Measurements from ENCODE around the gene NCOA1. TPM values are rescaled to one million over a fixed set of nuclear protein-coding genes. Genes with fewer than 3 reads are reported as not detected.

The NCOA1 gene
- total RNA-seq, 4 donors from 2014 or later, result 42.3 to 66.9 (median 47.4) TPM

DNA sequence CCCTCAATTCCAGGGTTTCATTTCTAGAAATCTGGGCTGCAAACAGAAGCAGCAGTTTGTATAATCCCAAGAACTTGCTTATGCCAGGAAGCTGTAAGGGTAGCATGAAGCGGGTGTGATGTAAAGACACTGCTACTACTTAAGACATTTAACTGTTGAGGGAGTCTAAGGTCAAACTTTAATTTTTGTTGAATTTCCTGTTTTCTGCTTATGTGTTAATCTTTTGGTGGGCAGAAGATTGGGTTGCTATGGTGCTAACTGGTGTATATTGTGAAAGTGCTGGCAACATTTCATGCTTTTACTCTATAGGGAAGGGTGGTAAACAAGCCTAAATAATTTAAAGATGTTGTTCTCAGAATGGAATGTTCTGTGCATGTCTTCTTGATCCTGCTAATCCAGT is 2.7 kb downstream of the NCOA1 start:
- peaks cover 0 to 78% (median 0%) of the 10 kb centered on the region in 3 donors for H3K4me1 ChIP-seq

DNA sequence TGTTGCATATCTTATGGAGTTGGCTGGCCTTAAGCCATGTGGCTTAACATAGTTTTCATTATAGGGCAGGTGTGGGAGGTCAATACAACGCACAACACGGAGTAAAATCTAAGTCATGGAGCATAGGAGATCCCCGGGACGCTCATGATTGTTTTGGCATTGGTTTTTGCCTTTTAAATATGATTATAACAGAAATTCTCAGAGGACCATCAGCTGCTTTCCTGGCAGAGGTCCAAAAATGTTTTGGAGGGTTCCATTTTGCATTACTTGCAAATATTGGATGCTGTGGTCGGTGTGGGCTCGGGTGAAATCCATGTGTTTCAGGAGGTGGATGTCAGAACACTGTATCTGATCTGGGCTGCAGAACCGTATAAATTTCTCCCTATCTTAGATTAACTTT is 3.4 kb downstream of the NCOA1 start:
- no peaks in the 10 kb centered on the region for H3K36me3 ChIP-seq
- peaks cover 0 to 82% (median 0%) of the 10 kb centered on the region in 3 donors for H3K4me1 ChIP-seq
- ATAC-seq, result no peak
- TF ChIP-seq EP300 (IDR thresholded peaks at IDR 0.05) (no peak), POLR2A (IDR thresholded peaks at IDR 0.05) (no peak), POLR2AphosphoS5 (IDR thresholded peaks at IDR 0.05) (no peak)
- TF ChIP-seq, protein P1, sequence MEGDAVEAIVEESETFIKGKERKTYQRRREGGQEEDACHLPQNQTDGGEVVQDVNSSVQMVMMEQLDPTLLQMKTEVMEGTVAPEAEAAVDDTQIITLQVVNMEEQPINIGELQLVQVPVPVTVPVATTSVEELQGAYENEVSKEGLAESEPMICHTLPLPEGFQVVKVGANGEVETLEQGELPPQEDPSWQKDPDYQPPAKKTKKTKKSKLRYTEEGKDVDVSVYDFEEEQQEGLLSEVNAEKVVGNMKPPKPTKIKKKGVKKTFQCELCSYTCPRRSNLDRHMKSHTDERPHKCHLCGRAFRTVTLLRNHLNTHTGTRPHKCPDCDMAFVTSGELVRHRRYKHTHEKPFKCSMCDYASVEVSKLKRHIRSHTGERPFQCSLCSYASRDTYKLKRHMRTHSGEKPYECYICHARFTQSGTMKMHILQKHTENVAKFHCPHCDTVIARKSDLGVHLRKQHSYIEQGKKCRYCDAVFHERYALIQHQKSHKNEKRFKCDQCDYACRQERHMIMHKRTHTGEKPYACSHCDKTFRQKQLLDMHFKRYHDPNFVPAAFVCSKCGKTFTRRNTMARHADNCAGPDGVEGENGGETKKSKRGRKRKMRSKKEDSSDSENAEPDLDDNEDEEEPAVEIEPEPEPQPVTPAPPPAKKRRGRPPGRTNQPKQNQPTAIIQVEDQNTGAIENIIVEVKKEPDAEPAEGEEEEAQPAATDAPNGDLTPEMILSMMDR (IDR thresholded peaks at IDR 0.05), result no peak
- no peak overlapping the region for H3K27ac ChIP-seq
- no peaks in the 10 kb centered on the region for H3K27me3 ChIP-seq
- H3K4me3 ChIP-seq, result no peak overlapping the region
- no peaks in the 10 kb centered on the region for H3K9me3 ChIP-seq
- 69 to 71% methylated on average over 7 of the region's 7 CpGs for WGBS, 2 donors (ENCODE audit: low coverage in 1 of 2)

More for the DNA sequence above, 2.7 kb downstream of the NCOA1 start:
- 13 to 60% methylated on average over 1 of the region's 1 CpG for WGBS, 2 donors (ENCODE audit: low coverage in 1 of 2)
- no peak for TF ChIP-seq POLR2A (IDR thresholded peaks at IDR 0.05)
- TF ChIP-seq EP300 (IDR thresholded peaks at IDR 0.05), result no peak
- TF ChIP-seq, protein P1 (IDR thresholded peaks at IDR 0.05), result no peak
- TF ChIP-seq POLR2AphosphoS5 (IDR thresholded peaks at IDR 0.05), result no peak
- no peak for ATAC-seq
- H3K4me3 ChIP-seq, result peak overlapping the region in 1 of 2 donors; percentile 96
- H3K36me3 ChIP-seq, result no peaks in the 10 kb centered on the region
- H3K27ac ChIP-seq, result peak overlapping the region in 2 of 4 donors; percentile 93
- no peaks in the 10 kb centered on the region for H3K9me3 ChIP-seq
- H3K27me3 ChIP-seq, result no peaks in the 10 kb centered on the region

DNA sequence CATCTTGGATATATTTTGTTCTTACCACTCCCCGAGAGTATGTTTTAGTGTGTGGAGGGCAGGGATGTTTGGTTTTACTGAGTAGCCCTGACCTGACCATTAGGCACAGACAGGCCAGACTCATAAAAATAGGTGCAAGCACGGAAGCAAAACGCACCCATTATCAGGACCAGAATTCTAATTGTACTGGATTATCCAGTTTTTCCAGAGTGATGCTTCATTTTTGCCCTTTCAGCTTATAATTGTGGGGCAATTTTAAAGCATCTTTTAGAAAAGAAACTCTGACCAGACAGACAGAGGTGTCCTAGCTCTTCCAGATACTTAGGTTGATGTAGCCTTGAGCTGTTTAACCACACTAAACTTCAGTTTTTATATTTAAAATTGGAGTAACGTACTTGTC is 4.4 kb downstream of the NCOA1 start:
- Histone ChIP-seq H3K4me3 (no peak overlapping the region), H3K4me1 (peaks cover 0 to 80% (median 0%) of the 10 kb centered on the region in 3 donors), H3K27ac (no peak overlapping the region), H3K9me3 (no peaks in the 10 kb centered on the region), H3K27me3 (no peaks in the 10 kb centered on the region), H3K36me3 (no peaks in the 10 kb centered on the region)
- no peak for TF ChIP-seq POLR2AphosphoS5 (IDR thresholded peaks at IDR 0.05)
- TF ChIP-seq, protein P1 (IDR thresholded peaks at IDR 0.05), result no peak
- TF ChIP-seq EP300 (IDR thresholded peaks at IDR 0.05), result no peak
- no peak for TF ChIP-seq POLR2A (IDR thresholded peaks at IDR 0.05)
- ATAC-seq, result no peak
- WGBS, 2 donors (ENCODE audit: low coverage in 1 of 2), result 82 to 93% methylated on average over 3 to 4 of the region's 4 CpGs

DNA sequence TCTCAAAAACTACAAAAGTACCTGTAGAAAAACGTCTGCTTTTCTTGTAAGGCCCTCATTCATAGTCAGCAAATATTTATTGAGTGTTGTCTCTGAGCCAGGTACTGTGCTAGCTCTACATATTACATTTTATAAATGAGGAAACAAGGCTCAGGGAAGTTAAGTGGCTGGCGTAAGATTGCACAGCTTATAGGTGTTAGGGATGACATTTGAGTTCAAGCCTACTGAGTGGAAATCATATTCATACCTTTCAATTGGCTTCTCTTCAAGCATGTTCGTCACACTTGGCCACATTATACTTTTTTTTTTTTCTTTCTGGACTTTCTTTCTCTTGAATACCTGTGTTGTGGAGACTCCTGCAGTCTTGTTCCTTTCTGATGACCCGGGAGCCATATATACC is 5.9 kb downstream of the NCOA1 start:
- H3K36me3 ChIP-seq, result no peaks in the 10 kb centered on the region
- TF ChIP-seq POLR2AphosphoS5 (IDR thresholded peaks at IDR 0.05) (no peak), POLR2A (IDR thresholded peaks at IDR 0.05) (no peak)
- peaks cover 0 to 93% (median 0%) of the 10 kb centered on the region in 3 donors for H3K4me1 ChIP-seq
- no peak overlapping the region for H3K27ac ChIP-seq
- H3K9me3 ChIP-seq, result no peaks in the 10 kb centered on the region
- 76 to 80% methylated on average over 3 to 4 of the region's 4 CpGs for WGBS, 2 donors (ENCODE audit: low coverage in 1 of 2)
- no peak overlapping the region for H3K4me3 ChIP-seq
- H3K27me3 ChIP-seq, result no peaks in the 10 kb centered on the region
- ATAC-seq, result no peak

DNA sequence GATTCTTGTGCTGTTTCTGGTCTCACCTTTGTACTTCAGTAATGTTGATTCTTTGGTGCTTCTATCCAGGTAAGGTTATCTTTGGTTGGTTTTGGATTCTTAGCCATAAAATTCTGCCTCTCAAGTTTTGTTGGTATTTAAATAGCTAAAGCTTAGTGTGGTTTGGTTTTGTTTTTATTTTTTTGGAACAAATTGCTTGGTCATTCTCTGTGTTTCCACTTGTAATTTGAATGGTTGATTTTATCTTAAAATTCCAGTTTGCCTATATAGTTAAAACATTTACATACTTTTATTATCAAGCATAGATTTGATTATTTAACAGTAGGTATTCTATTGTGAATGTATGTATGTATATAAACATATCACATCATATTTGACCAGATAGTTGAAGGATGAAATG is 6.6 kb downstream of the NCOA1 start:
- no peaks in the 10 kb centered on the region for H3K9me3 ChIP-seq
- ATAC-seq, result no peak
- no peak overlapping the region for H3K4me3 ChIP-seq
- no peak overlapping the region for H3K27ac ChIP-seq
- H3K27me3 ChIP-seq, result no peaks in the 10 kb centered on the region
- peaks cover 0 to 97% (median 0%) of the 10 kb centered on the region in 3 donors for H3K4me1 ChIP-seq
- TF ChIP-seq POLR2AphosphoS5 (IDR thresholded peaks at IDR 0.05), result no peak
- TF ChIP-seq POLR2A (IDR thresholded peaks at IDR 0.05), result no peak
- no peak for TF ChIP-seq EP300 (IDR thresholded peaks at IDR 0.05)
- TF ChIP-seq, protein P1 (IDR thresholded peaks at IDR 0.05), result no peak
- H3K36me3 ChIP-seq, result no peaks in the 10 kb centered on the region

All from gastroesophageal sphincter (tissue), 4 donors.